NCI-H345 treated with DMSO at 0.1 percent for 48 hours (cell line): ENCODE results near the gene BAIAP2.
"Not testable (repeated sequence)": the region's sequence is repeated elsewhere in the genome, so short reads cannot be mapped to it uniquely, and the experiment has no call there.

Experiments
- DNase-seq: peaks from one replicate; lab custom pipeline; 2025; ENCODE audit not compliant: unreplicated experiment; lab: John Stamatoyannopoulos, UW

The BAIAP2 gene

DNA sequence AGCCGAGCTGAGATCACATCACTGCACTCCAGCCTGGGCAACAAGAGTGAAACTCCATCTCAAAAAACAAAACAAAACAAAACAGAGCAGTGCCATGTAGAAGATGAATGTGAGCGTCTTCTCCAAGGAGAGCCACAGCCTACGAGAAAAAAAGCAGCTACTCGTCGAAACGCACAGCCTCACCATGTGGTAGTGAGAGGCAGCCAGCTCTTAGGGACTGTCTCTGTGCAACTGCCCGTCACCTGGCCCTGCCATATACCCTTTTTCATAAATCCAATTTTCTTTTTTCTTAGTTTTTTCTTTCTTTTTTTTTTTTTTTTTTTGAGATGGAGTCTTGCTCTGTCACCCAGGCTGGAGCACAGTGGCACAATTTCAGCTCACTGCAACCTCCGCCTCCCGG is 119.1 kb downstream of the BAIAP2 start:
- not testable (repeated sequence) for DNase-seq

DNA sequence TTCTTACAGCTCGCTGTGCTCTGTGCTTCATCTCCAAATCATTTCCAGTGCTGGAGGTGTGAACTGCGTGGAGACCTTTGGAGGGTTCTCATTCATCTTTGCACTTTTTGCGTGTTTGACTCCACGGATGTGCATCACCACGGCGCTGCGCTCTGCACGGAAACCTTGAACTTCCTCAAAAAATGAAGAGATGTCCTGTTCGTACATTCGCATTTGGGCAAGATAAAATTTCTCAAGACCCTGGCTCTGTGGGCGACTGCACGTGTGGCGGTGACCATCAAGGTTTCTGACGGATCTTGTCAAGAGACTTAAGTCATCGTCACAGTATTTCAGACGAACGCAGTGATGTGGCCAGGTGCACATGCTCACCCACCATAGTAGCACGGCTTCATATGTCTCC is 120.0 kb downstream of the BAIAP2 start:
- DNase-seq = no peak

DNA sequence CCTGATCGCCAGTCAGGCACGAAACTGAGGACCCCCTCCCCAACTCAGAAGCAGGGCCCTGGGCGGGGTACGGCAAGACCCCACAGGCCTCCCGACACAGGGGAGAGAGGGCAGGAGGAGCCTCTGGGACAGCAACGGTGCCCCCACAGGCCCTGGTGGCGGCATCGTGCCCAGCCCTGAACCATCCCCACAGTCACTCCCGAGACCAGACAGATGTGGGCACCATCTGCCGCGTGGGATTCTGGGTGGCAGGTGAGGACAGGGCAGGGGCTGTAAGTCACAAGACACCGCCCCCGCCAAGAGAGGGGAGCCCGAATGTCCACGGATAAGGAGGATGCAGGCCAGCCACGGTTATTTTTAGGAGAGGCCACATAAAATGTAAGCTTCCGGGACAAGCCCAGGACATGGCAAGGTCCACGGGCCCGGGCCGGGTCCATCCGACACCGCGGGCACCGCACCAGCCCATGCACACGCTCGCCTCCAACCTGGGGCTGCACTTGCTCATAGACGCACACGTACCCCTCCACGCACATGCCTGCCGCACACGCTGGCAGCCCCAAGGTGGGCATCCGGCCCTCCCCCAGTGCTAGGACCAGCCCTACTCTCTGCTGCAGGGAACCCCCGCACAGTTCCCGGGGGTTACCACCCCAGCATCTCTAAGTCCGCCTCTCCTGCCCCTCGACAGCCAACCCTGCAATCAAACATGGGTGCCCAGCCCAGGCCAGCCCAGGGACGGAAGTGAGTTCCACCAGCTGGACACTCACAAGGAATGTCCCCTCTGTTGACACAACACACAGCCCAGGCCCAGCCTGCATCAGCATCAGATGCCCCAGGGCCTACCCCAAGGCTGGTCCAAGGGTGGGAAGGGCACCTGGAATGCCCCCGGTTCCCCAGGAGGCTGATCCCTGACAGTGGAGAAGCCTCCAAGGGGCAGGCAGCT is 122.2 kb downstream of the BAIAP2 start:
- no peak for DNase-seq

DNA sequence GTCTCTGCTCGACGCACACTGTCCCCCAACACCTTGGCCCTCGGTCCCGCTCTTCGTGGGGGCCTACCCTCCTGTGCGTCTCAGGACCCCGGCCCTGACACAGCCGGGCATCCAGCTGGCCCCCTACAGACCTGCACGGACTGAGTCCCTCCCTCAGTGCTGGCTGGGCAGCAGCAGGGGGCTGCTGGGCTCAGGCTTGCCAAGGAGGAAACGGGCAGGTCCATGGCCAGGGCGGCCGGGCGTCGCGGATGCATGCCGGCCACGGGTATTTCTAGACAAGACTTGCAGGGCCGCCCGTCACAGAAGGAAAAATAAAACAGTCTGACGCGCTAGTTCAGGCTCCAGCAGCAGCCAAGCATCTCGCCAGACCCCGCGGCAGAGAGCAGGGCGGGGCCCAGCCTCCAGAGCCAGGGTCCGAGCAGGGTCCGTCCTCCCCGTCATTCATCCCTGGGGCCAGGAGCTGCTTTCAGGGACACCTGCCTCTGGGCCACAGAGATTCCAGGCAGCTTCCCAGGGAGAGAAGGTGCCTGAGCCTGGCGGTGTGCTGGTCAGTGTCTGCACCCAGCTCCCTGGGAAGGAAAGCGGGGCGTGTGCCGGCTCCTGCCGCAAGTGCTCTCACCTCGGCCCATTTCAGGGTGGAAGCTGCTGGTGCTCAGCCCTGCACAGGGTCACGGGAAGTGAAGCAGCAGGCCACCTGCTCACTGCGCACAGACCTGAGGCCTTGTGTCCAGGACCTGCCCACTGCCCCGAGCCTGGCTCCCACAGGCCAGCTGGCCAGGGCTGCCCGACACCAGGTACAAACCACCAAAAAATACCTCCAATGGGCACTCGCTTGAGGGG is 123.1 kb downstream of the BAIAP2 start:
- DNase-seq = no peak

DNA sequence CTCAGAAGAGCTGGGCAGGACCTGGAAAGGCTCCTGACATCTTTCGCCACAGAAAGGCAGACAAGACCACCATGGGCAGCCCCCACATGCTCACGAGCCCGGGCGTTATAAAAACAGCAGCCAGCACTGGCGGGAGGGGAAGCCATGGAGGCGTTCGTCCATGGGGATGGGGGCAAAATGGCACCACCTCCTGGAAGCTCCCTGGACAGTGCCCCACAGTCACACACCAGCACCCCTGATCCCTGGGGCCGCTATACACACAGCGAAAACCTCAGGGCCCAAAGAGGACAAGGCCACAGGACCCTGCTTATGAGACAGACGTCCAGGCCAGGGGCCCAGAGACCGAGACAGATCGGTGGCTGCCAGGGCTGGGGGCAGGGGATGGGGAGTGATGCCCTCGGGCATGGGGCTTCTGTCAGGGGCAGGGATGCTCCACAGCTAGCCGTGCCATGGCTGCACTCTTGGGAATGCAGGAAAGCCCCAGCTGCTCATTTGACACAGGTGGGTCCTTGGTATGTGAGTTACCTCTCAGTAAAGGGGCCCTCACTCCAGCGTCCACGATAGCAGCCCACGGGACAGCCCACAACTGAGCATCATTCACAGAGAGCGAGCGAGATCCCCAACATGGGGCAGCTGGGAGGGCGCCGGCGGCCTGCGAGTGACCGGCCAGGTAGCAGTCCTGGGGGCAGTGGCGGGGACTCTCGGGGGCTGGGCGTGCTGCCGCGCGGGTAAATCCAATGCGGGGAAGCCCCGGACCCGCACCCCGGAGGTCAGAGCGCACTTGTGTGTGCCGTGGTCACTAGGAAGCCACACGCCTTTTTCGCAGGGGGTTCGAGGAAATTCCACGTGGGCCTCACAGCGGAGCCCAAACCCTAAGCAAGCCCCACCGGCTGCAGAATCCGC is 124.0 kb downstream of the BAIAP2 start:
- no peak for DNase-seq

DNA sequence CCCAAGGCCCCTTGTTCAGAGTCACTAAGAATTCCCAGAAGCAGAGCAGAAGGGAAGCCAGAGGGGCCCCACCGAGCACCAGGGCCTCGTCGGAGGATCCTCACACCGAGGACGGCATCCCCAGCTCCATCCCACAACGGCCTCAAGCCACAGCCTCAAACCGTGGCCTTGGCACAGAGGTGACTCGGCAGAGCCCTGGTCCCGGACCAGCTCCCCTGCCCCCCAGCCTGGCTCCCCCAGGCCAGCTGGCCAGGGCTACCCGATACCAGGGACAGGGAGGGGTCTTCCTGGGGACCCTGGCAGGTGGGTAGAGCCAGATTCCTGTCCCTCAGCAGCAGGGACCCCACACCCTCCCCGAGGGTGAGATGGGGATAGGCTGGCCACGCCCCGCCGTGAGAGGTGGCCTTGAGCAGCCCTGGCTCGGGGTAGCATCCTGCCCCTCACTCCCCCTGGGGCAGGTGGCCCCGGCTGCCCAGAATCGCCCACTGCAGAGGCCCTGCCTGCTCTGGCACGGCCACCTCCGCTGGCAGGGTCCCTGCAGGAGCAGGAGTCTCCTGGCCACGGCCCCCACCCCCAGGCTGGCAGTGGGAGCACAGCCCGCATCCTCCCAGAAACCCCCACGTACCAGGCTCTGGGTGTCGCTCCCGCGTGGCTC is 124.8 kb downstream of the BAIAP2 start:
- DNase-seq = no peak

DNA sequence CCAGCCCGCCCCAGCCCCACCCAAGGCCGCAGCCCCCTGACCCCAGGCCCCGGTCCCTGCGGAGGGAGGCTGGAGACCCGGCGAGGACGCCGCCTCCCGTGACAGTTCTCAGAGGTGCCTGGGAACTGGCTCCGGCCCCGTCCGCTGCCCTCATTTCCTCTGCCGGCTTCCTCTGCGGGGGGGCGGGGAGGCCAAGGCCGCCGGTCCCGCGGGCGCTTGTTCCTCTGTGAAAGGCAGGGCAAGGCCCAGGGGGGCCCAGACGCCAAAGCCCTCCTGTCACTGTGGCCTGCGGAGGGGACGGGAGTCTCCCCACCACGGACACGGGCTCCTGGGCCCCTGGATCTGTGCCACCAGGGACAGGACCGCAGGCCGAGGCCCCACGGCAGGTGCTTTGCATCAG is 125.4 kb downstream of the BAIAP2 start:
- no peak for DNase-seq

DNA sequence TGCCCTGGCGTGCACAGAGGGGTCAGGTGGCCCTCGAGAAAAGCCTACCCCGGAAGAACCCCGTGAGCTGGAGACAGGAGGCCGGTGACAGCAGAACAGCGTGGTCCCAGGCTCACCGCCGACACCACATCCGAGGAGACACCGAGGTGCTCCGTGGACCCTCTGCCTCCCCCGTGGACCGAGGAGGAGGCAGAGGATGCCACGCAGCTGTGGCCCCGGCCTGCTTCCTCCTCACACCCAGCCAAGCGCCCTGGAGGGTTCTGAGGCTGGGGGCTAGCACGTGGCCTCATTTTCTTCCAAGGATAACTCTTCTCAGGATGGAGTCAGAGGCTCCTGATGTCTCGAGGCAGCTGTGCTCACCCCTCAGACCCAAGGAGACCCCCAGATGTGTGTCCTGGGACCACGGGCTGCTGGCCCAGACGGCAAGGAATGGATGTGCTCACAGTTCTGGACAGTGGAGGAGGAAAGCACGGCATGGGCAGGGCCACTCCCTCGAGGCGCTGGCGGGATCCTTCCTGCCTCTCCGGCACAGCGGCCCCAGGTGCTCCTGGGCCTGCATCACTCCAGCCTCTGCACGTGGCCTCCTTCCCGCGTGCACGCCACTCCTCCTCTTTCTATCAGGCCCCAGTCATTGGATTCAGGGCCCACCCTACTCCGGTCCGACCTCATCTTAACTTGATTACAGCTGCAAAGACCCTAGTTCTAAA is 125.9 kb downstream of the BAIAP2 start:
- DNase-seq = no peak

DNA sequence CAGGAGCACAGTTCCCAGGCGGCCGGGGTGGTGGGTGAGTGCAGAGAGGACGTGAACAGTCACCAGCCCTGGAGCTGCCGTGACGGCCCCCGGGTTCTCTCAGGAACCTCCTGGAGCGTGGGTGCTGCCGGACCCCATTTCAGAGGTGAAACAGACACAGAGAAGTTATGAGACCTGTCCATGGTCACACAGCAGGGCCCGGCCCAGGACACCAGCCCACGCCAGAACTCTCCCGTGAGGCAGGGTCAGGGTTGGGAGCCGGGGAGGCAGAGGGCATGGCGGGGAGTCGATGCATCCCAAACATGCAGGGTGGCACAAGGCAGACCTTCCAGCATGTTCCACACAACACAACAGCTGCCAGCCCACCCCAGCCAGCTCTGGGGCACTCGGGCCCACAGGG is 126.6 kb downstream of the BAIAP2 start:
- DNase-seq = no peak

DNA sequence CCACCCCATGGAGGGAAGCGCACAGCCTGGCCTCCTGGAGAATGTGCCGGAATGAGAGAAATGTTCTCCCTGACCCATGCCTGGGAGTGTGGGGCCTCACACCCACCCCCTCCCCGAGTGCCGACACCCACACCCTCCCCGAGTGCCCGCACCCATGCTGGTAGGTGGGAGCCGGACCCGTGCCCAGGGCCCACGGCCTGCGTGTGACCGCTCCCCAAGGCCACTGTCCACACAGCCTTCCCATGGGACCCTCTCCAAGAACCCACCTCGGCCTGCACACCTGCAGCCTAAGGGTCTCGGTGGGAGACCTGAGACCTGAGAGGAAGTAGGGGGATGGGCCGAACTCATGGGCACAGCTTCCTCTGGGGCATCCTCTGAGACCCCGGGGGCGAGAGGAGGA is 127.0 kb downstream of the BAIAP2 start:
- no peak for DNase-seq

DNA sequence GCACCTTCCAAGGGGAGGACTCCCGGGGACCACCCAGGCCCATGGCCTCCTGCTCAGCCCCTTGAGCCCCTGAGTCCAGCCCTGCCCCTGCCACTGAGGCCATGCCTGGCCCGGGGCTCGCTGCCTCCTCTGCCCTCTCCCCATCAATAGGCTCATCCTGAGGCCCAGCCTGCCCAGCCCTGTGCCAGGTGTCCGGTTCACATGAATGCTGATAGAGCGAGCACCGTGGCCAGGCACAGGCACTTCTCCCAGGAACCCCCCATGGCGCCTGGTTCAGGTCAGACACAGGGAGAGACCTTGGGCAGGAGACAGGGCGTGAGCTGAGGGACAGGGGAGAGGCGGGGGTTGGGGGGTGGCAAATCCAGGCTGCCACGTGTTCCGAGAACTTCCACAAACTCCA is 127.5 kb downstream of the BAIAP2 start:
- no peak for DNase-seq

DNA sequence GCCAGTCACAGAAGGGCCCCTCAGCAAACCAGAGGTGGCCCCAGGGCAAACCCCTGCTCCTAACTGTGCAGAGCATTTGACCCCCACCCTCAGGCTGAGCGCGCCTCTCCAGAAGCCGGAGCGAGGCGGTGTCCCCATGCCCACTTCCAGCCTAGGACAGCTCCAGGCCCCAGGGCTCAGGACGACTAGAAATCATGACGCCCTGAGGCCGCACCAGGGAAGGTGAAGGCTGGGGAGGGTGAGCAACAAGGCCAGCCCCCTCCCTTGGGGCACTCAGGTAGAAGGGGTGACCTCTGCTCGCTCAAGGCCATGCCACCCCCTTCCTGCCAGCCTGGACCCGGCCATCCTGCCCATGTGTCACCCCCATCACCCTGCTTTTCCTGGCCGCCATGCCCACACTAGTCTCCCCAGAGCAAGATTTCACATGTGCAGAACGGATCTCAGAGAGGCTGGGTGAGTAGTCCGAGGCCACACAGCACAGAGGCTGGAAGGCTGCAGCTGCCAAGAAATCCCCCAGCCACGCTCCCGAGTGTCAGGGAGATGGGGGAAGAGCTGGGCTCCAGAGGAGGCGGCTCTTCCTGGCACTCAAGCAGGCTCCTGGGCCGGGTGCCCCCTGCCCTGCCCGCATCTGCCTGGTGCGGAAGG is 128.2 kb downstream of the BAIAP2 start:
- no peak for DNase-seq

DNA sequence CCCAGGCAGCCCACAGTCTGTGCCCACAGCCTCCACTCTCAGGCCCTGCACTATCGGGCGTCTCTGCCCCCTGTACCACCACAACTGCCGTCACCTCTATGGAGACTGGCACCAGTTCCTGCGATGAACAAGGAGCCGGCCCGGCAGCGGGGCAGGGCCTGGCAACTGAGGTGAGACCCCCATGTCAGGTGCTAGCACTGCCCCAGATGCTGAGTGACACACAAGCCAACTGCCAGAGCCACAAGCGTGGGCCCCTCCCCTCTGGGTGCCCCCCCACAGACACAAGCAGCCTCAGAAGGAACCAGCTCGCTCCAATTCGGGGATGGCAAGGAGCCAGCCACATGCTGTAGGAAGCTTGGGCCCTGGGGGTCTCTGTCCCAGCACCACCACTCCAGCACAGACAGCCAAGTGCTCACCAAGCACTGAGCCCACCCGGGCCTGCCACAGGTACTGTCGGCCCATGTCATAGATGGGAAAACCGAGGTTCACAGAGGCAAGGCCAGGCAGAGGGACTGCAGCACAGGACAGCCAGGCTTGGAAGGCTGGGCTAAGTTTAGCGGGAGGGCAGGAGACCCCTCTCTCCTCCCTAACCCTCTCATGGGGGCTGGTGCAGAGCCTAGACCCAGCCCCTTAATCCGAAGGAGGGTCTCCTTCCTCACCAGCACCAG is 128.9 kb downstream of the BAIAP2 start:
- DNase-seq = no peak

DNA sequence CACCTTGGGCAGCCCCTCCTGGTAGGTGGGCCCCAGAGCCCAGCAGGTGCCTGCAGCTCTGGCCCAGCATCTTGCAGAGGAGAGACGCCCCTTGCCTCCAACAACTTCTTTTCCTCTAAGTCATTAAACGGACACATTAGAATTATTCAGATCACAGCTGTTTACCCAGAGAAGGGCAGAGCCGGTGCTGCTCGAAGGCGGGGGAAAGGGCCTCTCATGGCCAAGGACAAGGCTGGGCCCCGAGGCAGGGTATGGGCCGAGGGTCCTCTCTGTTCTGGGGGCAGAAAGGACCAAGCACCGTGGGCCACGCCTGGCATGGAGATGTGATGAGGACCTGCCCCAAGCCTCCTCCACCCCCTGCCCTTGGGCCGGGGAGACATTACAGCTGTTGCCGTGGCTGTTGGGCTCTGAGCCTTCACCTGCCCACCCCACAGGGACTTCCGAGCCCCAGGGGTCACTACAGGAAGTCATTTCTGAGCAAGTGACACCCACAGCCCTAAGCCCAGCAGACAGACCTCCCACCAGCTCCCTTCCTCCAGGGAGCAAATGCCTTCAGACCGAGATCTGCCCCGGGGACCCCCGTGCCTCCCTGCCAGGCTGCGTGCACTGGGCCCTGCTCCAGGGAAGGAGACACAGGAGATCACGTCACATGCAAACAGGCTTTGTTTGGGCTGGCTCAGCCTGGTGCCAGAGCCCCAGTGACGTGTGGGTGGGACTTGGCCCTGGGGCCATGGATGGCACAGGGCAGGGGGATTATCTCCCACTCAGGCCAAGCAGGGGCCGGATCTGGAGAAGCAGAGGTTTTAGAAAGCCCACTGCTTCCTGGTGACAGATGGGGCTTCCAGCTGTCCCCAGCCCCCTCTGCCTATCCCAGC is 129.7 kb downstream of the BAIAP2 start:
- DNase-seq = no peak

DNA sequence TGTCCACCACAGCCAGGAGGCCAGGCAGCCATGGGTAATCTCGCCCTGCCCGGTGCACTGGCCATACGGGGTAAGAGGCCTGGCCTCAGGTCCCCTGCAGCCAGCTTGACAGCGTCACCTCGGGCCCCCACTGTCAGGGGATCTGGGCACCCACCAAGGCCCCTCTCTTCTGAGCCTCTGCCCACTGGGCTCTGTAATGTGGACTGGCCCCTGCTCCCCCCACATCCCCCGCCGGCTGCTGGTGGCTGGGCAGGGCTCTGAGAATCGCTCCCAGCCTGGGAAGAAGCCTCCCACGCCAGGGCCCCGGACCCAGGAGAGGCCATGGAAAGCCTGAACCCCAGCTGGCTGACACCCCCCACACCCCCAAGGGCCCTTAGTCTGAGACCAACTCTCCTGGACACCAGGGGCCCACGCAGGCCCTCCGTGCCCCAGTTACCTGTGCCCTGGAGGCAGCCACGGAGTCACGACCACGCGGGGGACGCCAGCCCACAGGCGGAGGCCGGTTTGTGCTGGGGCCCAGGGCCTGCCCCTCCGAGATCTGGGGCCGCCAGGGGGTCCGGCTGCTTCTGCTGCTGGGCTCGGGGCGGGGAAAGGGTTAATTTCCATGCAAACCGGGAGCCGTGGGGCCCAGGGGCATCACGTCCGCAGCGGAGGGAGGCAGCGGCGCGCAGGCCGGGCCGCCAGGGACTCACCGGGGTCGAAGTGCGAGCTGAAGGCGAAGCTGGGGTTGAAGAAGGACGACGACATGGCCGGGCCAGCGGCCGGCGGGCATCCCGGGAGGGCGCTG is 130.5 kb downstream of the BAIAP2 start, which contains the start of gene PVALEF:
Gene PVALEF, plus strand, starts transcription at position 262 of the 787 bp plus-strand sequence. CDS start 15,720 bp downstream, outside the sequence.
- DNase-seq = no peak

DNA sequence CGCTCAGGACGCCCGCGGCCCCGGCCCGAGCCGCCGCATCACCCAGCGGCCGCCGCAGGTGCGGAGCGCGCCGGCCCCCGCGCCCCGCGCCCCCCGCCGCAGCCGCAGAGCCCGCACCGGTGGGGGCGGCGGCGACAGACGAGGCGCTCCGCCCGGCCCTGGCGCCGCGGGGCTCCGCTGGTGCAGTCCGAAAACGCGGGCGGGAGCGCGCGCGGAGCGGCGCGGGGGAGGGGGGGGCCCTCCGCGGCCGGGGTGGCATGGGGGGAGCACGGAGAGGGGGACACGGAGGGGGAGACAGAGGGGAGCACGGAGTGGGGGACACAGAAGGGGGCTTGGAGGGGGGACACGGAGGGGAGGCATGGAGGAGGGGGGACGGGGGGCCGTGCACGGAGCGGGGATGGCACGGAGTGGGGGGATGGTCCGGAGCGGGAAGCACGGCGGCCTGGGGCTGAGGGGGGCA is 131.1 kb downstream of the BAIAP2 start, which contains the start of gene AATK:
Gene AATK, minus strand, starts transcription at position 189 of the 460 bp plus-strand sequence. CDS start 229 bp downstream, outside the sequence.
- DNase-seq = no peak
